Measurements from ENCODE around the gene MKLN1. TPM values are rescaled to one million over a fixed set of nuclear protein-coding genes. Genes with fewer than 3 reads are reported as not detected.
A peak's percentile ranks its signal among the peaks of the same experiment; 100 is the strongest.

Gene MKLN1
- total RNA-seq, 3 donors from 2014 or later (not counting 1 experiment from before 2014, with no cell fraction given) = 59.1 to 79.6 (median 65.0) TPM

DNA sequence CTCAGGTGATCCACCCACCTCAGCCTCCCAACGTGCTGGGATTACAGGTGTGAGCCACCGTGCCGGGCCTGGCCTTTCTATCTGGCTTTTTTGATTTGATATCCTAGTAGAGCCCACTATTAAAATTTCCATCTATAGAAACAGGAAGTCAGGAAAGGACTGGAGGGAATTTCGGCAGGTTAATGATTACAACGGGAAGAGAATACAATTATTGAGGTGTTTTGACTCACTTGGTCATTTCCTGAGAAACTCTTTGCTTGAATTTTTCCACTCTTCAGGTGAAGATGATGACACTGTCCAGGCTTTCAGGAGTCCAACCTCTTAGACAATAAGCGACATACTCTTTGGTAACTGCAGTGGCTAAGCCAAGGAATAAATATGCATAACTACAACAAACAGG, 1.1 kb upstream of the MKLN1 start:
- TF ChIP-seq, protein P1, sequence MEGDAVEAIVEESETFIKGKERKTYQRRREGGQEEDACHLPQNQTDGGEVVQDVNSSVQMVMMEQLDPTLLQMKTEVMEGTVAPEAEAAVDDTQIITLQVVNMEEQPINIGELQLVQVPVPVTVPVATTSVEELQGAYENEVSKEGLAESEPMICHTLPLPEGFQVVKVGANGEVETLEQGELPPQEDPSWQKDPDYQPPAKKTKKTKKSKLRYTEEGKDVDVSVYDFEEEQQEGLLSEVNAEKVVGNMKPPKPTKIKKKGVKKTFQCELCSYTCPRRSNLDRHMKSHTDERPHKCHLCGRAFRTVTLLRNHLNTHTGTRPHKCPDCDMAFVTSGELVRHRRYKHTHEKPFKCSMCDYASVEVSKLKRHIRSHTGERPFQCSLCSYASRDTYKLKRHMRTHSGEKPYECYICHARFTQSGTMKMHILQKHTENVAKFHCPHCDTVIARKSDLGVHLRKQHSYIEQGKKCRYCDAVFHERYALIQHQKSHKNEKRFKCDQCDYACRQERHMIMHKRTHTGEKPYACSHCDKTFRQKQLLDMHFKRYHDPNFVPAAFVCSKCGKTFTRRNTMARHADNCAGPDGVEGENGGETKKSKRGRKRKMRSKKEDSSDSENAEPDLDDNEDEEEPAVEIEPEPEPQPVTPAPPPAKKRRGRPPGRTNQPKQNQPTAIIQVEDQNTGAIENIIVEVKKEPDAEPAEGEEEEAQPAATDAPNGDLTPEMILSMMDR (IDR thresholded peaks at IDR 0.05) = no peak
- no peaks in the 10 kb centered on the region for H3K36me3 ChIP-seq (ENCODE audit: control insufficient read depth, insufficient read depth, low read length)
- Mint-ChIP-seq H3K4me3 (peak overlapping the region; percentile 99), H3K9me3 (no peaks in the 10 kb centered on the region), H3K4me1 (peaks cover 42 to 48% of the 10 kb centered on the region in 2 donors), H3K27ac (peak overlapping the region; percentile 95 to 100), H3K27me3 (ENCODE audit: low read depth in 2 of 2) (peaks cover 0 to 7% of the 10 kb centered on the region in 2 donors), H3K36me3 (no peaks in the 10 kb centered on the region)
- intact Hi-C loops (cut with micrococcal nuclease) = loop anchor here (2.0 to 5.0 kb wide), 4 partner anchors 41 to 218 kb away; no protein-coding TSS in a partner anchor
- peak overlapping the region; percentile 94 for H3K4me3 ChIP-seq (ENCODE audit: low read length)
- DNase-seq (no peak), ATAC-seq (no peak)
- no peaks in the 10 kb centered on the region for H3K27me3 ChIP-seq (ENCODE audit: control insufficient read depth, insufficient read depth, low read length)
- no peaks in the 10 kb centered on the region for H3K9me3 ChIP-seq (ENCODE audit: control insufficient read depth, insufficient read depth, low read length)
- 84% methylated on average over 6 of the region's 6 CpGs for WGBS (ENCODE audit: insufficient coverage)
- H3K27ac ChIP-seq (ENCODE audit: low read length) = no peak overlapping the region
- H3K4me1 ChIP-seq (ENCODE audit: control insufficient read depth, insufficient read depth, low read length) = peaks cover 8% of the 10 kb centered on the region

DNA sequence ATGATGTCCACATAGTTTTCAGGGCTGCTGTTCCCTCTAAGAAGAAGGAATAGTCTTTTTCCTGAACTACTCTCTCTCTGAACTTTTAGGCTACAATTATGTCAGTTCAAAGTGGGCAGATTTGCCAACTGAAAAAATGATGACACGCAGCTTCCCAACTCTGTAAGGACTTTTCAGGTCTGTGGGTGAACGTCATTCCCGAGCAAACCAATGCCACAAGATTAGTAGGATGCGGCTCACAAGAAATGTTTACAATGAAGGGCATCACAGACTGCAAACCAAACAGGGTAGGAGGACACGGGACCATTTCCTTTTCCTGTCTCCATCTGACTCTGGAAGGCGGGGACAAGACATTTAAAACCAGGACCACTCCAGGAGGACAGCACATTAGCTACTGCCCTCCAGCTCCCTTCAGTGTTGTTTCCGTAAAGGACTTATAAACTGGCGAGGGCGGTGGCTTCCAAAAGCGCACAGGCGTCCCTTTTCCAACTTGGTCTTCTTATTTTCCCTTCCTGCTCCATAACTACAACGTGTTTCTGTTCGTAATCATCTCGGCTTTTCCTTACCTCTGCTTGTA, 539 bp upstream of the MKLN1 start:
- Histone ChIP-seq H3K4me3 (ENCODE audit: low read length) (peak overlapping the region; percentile 94), H3K36me3 (ENCODE audit: control insufficient read depth, insufficient read depth, low read length) (no peaks in the 10 kb centered on the region), H3K27me3 (ENCODE audit: control insufficient read depth, insufficient read depth, low read length) (no peaks in the 10 kb centered on the region), H3K9me3 (ENCODE audit: control insufficient read depth, insufficient read depth, low read length) (no peaks in the 10 kb centered on the region), H3K4me1 (ENCODE audit: control insufficient read depth, insufficient read depth, low read length) (peaks cover 8% of the 10 kb centered on the region), H3K27ac (ENCODE audit: low read length) (peak overlapping the region; percentile 91)
- TF ChIP-seq, protein P1 (IDR thresholded peaks at IDR 0.05) = no peak
- Mint-ChIP-seq H3K27ac (peak overlapping the region; percentile 95 to 100), H3K27me3 (ENCODE audit: low read depth in 2 of 2) (peaks cover 0 to 7% of the 10 kb centered on the region in 2 donors), H3K36me3 (no peaks in the 10 kb centered on the region), H3K4me3 (peak overlapping the region; percentile 99), H3K9me3 (no peaks in the 10 kb centered on the region), H3K4me1 (peaks cover 42 to 50% of the 10 kb centered on the region in 2 donors)
- DNase-seq = peak in 1 of 2 donors; percentile 54
- intact Hi-C loops (cut with micrococcal nuclease) = loop anchor here (2.0 to 5.0 kb wide), 4 partner anchors 40 to 218 kb away; no protein-coding TSS in a partner anchor
- ATAC-seq = peak; percentile 2 to 35 (median 14)
- 3% methylated on average over 14 of the region's 14 CpGs for WGBS (ENCODE audit: insufficient coverage)

DNA sequence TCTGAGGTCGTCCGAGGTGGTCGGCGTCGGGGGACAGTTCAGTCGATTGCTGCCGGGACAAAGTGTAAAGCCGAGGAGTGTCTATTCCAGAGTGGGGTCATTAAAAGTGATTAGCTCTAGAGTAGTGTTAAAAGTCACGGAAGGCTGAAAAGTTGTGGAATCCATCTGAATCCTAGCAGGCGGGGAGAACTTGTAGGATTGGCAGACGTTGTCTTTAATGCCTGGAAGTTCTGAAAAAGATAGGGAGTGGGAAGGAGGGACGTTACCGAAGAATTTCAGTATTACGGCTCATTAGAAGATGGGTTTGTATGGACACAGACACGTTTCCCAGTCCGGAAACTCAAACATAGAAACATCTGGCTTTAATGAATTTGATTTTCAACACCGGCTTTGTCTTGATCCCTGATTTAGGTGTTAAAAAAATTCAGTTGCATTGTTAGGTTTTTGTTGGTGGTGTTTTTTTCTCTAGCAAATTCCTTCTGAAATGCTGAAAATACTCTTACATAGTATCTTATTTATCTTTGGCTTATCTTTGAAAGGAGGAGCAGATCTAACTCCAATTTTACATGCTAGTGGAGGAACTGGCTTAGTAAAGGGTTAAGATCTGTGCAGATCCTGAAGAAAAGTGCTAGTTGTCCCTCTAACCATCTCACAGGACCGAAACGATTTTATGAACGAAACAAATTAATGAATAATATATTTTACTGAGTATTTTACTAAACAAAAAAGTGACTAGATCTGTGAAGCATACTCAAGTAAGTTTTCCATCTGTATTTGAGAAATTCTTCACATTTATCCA, 900 bp downstream of the MKLN1 start:
- Mint-ChIP-seq H3K4me3 (peak overlapping the region; percentile 99), H3K9me3 (no peaks in the 10 kb centered on the region), H3K36me3 (no peaks in the 10 kb centered on the region), H3K27ac (peak overlapping the region; percentile 95 to 100), H3K27me3 (ENCODE audit: low read depth in 2 of 2) (no peaks in the 10 kb centered on the region), H3K4me1 (peaks cover 42 to 50% of the 10 kb centered on the region in 2 donors)
- 2% methylated on average over 17 of the region's 20 CpGs for WGBS (ENCODE audit: insufficient coverage)
- TF ChIP-seq, protein P1 (IDR thresholded peaks at IDR 0.05) = no peak
- peak overlapping the region; percentile 94 for H3K4me3 ChIP-seq (ENCODE audit: low read length)
- H3K27ac ChIP-seq (ENCODE audit: low read length) = peak overlapping the region; percentile 91
- H3K36me3 ChIP-seq (ENCODE audit: control insufficient read depth, insufficient read depth, low read length) = no peaks in the 10 kb centered on the region
- DNase-seq (peak in 1 of 2 donors; percentile 37), ATAC-seq (no peak)
- H3K9me3 ChIP-seq (ENCODE audit: control insufficient read depth, insufficient read depth, low read length) = no peaks in the 10 kb centered on the region
- intact Hi-C loops (cut with micrococcal nuclease) = loop anchor here (5.0 kb wide), 2 partner anchors 39 to 91 kb away; no protein-coding TSS in a partner anchor
- no peaks in the 10 kb centered on the region for H3K27me3 ChIP-seq (ENCODE audit: control insufficient read depth, insufficient read depth, low read length)
- H3K4me1 ChIP-seq (ENCODE audit: control insufficient read depth, insufficient read depth, low read length) = peaks cover 8% of the 10 kb centered on the region
